Smooth muscle cell (in vitro differentiated cells): ENCODE data around the gene ABCA10. TPM values are rescaled to one million over a fixed set of nuclear protein-coding genes. Genes with fewer than 3 reads are reported as not detected.

Experiments used
- DNase-seq: peaks from one replicate; lab custom pipeline; 2025; ENCODE audit not compliant: unreplicated experiment; lab: John Stamatoyannopoulos, UW
- H2AFZ ChIP-seq: fragments of 200-600 bp; sonication (generic); 2 replicates; pipeline ENCODE4 v1.6.0; 2016; ENCODE audit warnings: antibody characterized with exemption, low read depth, mild to moderate bottlenecking
- H3F3A ChIP-seq: fragments of 200-600 bp; sonication (generic); 2 replicates; pipeline ENCODE4 v1.6.0; 2017; ENCODE audit warnings: antibody characterized with exemption, low read depth
- H3K27ac ChIP-seq: fragments of 200-600 bp; sonication (generic); 2 replicates; pipeline ENCODE4 v1.5.1; 2016; ENCODE audit warnings: low read depth, mild to moderate bottlenecking
- H3K27me3 ChIP-seq: fragments of 200-600 bp; sonication (generic); 2 replicates; pipeline ENCODE4 v1.6.1; 2016; ENCODE audit warnings: low read depth, mild to moderate bottlenecking
- H3K36me3 ChIP-seq: fragments of 200-600 bp; sonication (generic); 2 replicates; pipeline ENCODE4 v1.5.1; 2016; ENCODE audit warnings: low read depth
- H3K4me1 ChIP-seq: fragments of 200-600 bp; sonication (generic); 2 replicates; pipeline ENCODE4 v1.5.1; 2016; ENCODE audit warnings: low read depth
- H3K4me2 ChIP-seq: fragments of 200-600 bp; sonication (generic); 2 replicates; pipeline ENCODE4 v1.6.0; 2016; ENCODE audit warnings: mild to moderate bottlenecking
- H3K4me3 ChIP-seq: fragments of 200-600 bp; sonication (generic); 2 replicates; pipeline ENCODE4 v1.5.1; 2016; ENCODE audit warnings: mild to moderate bottlenecking
- H3K79me2 ChIP-seq: fragments of 200-600 bp; sonication (generic); 2 replicates; pipeline ENCODE4 v1.6.0; 2016; ENCODE audit warnings: low read depth, mild to moderate bottlenecking
- H3K9ac ChIP-seq: fragments of 200-600 bp; sonication (generic); 2 replicates; pipeline ENCODE4 v1.6.0; 2016; ENCODE audit warnings: low read depth
- H3K9me3 ChIP-seq: fragments of 200-600 bp; sonication (generic); replicated peaks from 2 replicates; pipeline ENCODE4 v1.5.1; 2016; ENCODE audit warnings: low read depth
- H4K20me1 ChIP-seq: fragments of 200-600 bp; sonication (generic); 2 replicates; pipeline ENCODE4 v1.6.0; 2016; ENCODE audit warnings: low read depth
- WGBS: methylation state at CpG from one replicate; pipeline ENCODE4 v1.1.7; 2016; ENCODE audit warnings: low lambda C conversion rate; 5-methylcytosine and 5-hydroxymethylcytosine counted together
- polyA plus RNA-seq: library from polyadenylated mRNA; unstranded; fragments of >200 nt; fragmentation: Nextera tagmentation; extraction: Ambion mirVana; gene quantifications from 2 replicates; pipeline ENCODE4 v1.2.1, GENCODE V29; 2016
- total RNA-seq: library from RNA; depleted of rRNA; stranded (reverse); fragments of >200 nt; gene quantifications from 2 replicates; pipeline ENCODE4 v1.2.3, GENCODE V29; 2014
- TF ChIP-seq, protein P1 (sequence below): fragments of 200-600 bp; sonication (generic); IDR thresholded peaks from 2 replicates; pipeline ENCODE4 v1.5.1; 2017; ENCODE audit warnings: borderline replicate concordance, mild to moderate bottlenecking, antibody characterized with exemption; ENCODE audit not compliant: insufficient read depth, poor library complexity, severe bottlenecking

Gene ABCA10
- total and polyA plus RNA-seq, 2 experiments from 2014 or later = not detected

DNA sequence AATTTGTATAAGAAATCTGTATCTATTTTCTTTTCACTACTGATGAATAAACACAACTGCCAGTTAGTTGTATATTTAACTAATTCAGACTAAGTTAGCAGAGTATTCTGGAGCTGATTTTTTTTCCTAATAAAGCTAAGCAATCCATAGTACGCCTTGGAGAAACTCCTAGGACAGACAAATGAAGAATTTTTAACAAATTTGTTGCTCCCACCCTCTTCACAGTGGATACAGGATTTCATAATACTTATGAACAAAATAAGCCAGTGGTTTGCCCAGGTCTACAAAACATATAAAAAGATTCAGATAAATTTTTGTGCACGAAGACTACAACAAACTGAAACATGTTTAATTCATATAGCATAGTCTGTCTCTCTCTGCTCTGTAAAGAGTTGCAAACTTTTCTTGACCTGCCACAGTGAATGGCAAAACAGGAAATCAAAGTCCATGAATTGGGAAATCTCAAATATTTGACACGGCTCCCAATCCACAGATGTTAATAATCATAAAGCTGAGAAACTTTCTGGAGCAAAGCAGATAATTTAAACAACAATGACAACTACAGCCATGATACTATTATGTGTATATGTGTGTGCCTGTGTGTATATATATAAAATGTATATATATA lies 86.3 kb downstream of the ABCA10 start:
- Histone ChIP-seq H3K36me3 (no peaks in the 10 kb centered on the region), H3F3A (no peaks in the 10 kb centered on the region), H2AFZ (peak overlapping the region; percentile 39), H4K20me1 (no peaks in the 10 kb centered on the region), H3K4me1 (no peaks in the 10 kb centered on the region), H3K9ac (no peak overlapping the region), H3K27me3 (peaks cover 4% of the 10 kb centered on the region), H3K4me3 (no peak overlapping the region), H3K9me3 (no peaks in the 10 kb centered on the region), H3K27ac (no peak overlapping the region), H3K4me2 (no peak overlapping the region), H3K79me2 (no peaks in the 10 kb centered on the region)
- no peak for DNase-seq
- TF ChIP-seq, protein P1, sequence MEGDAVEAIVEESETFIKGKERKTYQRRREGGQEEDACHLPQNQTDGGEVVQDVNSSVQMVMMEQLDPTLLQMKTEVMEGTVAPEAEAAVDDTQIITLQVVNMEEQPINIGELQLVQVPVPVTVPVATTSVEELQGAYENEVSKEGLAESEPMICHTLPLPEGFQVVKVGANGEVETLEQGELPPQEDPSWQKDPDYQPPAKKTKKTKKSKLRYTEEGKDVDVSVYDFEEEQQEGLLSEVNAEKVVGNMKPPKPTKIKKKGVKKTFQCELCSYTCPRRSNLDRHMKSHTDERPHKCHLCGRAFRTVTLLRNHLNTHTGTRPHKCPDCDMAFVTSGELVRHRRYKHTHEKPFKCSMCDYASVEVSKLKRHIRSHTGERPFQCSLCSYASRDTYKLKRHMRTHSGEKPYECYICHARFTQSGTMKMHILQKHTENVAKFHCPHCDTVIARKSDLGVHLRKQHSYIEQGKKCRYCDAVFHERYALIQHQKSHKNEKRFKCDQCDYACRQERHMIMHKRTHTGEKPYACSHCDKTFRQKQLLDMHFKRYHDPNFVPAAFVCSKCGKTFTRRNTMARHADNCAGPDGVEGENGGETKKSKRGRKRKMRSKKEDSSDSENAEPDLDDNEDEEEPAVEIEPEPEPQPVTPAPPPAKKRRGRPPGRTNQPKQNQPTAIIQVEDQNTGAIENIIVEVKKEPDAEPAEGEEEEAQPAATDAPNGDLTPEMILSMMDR = no peak
- 87% methylated on average over 3 of the region's 3 CpGs for WGBS

DNA sequence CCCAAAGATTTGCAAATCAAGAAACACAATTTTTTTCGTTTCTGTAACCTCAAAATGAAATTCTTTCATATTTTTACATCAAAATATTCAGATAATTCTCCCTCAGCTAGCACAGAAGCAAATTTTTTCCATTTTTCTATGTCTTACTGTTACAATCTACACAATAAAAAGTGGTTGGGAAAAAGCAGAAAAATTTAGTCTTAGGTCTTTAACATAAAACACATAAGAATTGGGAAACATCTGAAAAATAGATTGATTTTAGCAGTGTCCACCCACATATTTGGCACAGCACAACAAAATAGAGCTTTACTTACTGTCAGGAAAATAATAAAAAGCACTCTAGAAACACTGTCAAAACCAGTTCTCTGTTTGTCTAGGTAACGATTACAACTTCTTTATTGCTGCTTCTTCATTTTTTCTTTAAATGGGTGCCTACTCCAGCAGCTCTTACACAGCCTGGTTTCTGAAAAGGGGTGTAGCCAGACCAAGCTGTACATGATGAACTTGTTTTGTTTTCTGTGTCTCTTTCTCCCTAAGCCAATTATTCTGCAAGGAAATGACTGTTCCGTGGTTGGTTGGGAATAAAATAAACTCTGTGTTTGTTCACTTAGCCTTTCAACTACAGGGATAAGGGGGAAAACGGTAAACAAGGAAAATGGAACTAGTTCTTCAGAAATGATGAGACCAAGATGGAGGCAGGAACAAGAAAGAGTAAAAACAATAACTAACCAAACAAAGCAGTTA lies 87.0 kb downstream of the ABCA10 start, which contains the start of gene ABCA6:
Gene ABCA6, minus strand, starts transcription at position 465 of the 744 bp plus-strand sequence. CDS start 1,192 bp downstream, outside the sequence.
- Histone ChIP-seq H3K4me1 (no peaks in the 10 kb centered on the region), H3F3A (no peaks in the 10 kb centered on the region), H4K20me1 (no peaks in the 10 kb centered on the region), H3K36me3 (no peaks in the 10 kb centered on the region), H2AFZ (peak within 1 kb of the TSS; percentile 39), H3K4me3 (no peak within 1 kb of the TSS), H3K9me3 (no peaks in the 10 kb centered on the region), H3K27ac (no peak within 1 kb of the TSS), H3K27me3 (peaks cover 4% of the 10 kb centered on the region), H3K9ac (no peak within 1 kb of the TSS), H3K79me2 (no peaks in the 10 kb centered on the region), H3K4me2 (no peak within 1 kb of the TSS)
- no peak for DNase-seq
- 58% methylated on average over 4 of the region's 4 CpGs for WGBS
- TF ChIP-seq, protein P1 = no peak

- H3F3A ChIP-seq = no peaks in the 10 kb centered on the region
- H3K9ac ChIP-seq = no peak overlapping the region
- no peaks in the 10 kb centered on the region for H3K79me2 ChIP-seq
- no peak overlapping the region for H2AFZ ChIP-seq
- H3K9me3 ChIP-seq = no peaks in the 10 kb centered on the region
- DNase-seq = no peak
- H4K20me1 ChIP-seq = no peaks in the 10 kb centered on the region
- 65% methylated on average over 3 of the region's 3 CpGs for WGBS
- TF ChIP-seq, protein P1 = no peak
- H3K4me2 ChIP-seq = no peak overlapping the region
- H3K27me3 ChIP-seq = peaks cover under 1% of the 10 kb centered on the region
- no peak overlapping the region for H3K27ac ChIP-seq
- H3K36me3 ChIP-seq = no peaks in the 10 kb centered on the region
- no peak overlapping the region for H3K4me3 ChIP-seq
- no peaks in the 10 kb centered on the region for H3K4me1 ChIP-seq
Observed at GRCh38 chr17:69134112-69134511, 94.5 kb downstream of the ABCA10 start.
